Measurements from ENCODE around the gene FLNC. TPM values are rescaled to one million over a fixed set of nuclear protein-coding genes. Genes with fewer than 3 reads are reported as not detected.
A peak's percentile ranks its signal among the peaks of the same experiment; 100 is the strongest.

Gene FLNC
- total and polyA plus RNA-seq, 2 of the 13 experiments (the other 11 are each of a cell fraction or from before 2014, with no cell fraction given): 0.02 TPM; not detected in 1

DNA sequence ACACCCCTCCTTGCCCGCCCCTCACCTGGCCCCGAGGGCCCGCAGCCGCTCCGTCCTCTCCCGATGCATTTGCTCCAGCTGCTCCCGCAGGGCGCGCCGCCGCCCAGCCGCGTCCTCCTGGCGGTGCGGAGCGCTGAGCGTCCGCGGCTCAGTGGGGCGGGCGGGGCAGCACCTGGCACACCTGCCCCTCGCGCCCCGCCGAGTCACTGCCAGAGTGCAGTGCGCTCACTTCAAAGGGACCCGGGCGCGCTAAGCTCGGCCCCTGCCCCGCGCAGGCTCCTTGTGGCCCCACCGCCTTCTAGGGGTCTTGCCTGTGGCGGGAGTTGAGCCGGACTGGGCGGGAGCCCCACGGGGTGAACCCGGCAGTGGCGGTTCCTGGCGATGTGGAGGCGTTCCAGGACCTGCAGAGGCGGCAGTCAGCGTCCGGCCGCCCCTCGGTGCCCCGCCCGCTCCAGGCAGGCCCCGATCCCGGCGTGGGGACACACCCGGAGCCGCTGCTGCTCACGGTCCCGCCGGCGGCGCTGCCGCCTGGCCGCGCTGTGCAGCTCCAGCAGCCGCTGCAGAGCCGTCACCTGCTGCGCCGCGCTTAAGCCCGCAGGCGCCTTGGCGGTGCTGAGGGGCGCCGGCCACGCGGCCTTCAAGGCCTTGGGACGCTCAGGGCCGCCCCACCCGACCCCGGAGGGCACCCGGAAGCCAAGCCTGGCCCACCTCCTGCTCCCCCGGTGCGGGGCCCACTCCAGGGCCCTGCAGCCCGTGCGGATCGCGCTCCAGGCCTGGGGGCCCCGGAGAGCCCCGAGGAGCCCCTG, 39.1 kb downstream of the FLNC start (continued):
- TF ChIP-seq, protein P1, sequence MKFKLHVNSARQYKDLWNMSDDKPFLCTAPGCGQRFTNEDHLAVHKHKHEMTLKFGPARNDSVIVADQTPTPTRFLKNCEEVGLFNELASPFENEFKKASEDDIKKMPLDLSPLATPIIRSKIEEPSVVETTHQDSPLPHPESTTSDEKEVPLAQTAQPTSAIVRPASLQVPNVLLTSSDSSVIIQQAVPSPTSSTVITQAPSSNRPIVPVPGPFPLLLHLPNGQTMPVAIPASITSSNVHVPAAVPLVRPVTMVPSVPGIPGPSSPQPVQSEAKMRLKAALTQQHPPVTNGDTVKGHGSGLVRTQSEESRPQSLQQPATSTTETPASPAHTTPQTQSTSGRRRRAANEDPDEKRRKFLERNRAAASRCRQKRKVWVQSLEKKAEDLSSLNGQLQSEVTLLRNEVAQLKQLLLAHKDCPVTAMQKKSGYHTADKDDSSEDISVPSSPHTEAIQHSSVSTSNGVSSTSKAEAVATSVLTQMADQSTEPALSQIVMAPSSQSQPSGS (CRISPR knock-in tag; IDR thresholded peaks at IDR 0.05): no peak
- no peak for TF ChIP-seq XBP1 (CRISPR knock-in tag; IDR thresholded peaks at IDR 0.05)
- no peak for TF ChIP-seq ZNF335 (CRISPR knock-in tag; IDR thresholded peaks at IDR 0.05)
- no peak for TF ChIP-seq ZMAT3 (CRISPR knock-in tag; conservative IDR thresholded peaks at IDR 0.05)
- TF ChIP-seq ZNF546 (CRISPR knock-in tag; conservative IDR thresholded peaks at IDR 0.05): 0 out of 2 replicates have a peak, but pooled peaks have one; percentile 35
- no peak for TF ChIP-seq FOXJ3 (CRISPR knock-in tag; IDR thresholded peaks at IDR 0.05; ENCODE audit: borderline replicate concordance)
- TF ChIP-seq, protein P2, sequence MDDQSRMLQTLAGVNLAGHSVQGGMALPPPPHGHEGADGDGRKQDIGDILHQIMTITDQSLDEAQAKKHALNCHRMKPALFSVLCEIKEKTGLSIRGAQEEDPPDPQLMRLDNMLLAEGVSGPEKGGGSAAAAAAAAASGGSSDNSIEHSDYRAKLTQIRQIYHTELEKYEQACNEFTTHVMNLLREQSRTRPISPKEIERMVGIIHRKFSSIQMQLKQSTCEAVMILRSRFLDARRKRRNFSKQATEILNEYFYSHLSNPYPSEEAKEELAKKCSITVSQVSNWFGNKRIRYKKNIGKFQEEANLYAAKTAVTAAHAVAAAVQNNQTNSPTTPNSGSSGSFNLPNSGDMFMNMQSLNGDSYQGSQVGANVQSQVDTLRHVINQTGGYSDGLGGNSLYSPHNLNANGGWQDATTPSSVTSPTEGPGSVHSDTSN (CRISPR knock-in tag; IDR thresholded peaks at IDR 0.05; ENCODE audit: borderline replicate concordance): no peak
- TF ChIP-seq ZNF431 (CRISPR knock-in tag; IDR thresholded peaks at IDR 0.05; ENCODE audit: borderline replicate concordance, low read depth): no peak
- TF ChIP-seq ZNF230 (CRISPR knock-in tag; IDR thresholded peaks at IDR 0.05): peak; percentile 61; the same call in 1 of the 2 replicates
- TF ChIP-seq ZNF557 (CRISPR knock-in tag; IDR thresholded peaks at IDR 0.05): no peak
- no peak for TF ChIP-seq KLF16 (CRISPR knock-in tag; IDR thresholded peaks at IDR 0.05)
- TF ChIP-seq, protein P3, sequence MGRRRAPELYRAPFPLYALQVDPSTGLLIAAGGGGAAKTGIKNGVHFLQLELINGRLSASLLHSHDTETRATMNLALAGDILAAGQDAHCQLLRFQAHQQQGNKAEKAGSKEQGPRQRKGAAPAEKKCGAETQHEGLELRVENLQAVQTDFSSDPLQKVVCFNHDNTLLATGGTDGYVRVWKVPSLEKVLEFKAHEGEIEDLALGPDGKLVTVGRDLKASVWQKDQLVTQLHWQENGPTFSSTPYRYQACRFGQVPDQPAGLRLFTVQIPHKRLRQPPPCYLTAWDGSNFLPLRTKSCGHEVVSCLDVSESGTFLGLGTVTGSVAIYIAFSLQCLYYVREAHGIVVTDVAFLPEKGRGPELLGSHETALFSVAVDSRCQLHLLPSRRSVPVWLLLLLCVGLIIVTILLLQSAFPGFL (CRISPR knock-in tag; IDR thresholded peaks at IDR 0.05): 0 out of 2 replicates have a peak, but pooled peaks have one; percentile 60
- TF ChIP-seq, protein P4, sequence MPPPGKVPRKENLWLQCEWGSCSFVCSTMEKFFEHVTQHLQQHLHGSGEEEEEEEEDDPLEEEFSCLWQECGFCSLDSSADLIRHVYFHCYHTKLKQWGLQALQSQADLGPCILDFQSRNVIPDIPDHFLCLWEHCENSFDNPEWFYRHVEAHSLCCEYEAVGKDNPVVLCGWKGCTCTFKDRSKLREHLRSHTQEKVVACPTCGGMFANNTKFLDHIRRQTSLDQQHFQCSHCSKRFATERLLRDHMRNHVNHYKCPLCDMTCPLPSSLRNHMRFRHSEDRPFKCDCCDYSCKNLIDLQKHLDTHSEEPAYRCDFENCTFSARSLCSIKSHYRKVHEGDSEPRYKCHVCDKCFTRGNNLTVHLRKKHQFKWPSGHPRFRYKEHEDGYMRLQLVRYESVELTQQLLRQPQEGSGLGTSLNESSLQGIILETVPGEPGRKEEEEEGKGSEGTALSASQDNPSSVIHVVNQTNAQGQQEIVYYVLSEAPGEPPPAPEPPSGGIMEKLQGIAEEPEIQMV (CRISPR knock-in tag; IDR thresholded peaks at IDR 0.05; ENCODE audit: low read depth): peak; percentile 86
- TF ChIP-seq, protein P5, sequence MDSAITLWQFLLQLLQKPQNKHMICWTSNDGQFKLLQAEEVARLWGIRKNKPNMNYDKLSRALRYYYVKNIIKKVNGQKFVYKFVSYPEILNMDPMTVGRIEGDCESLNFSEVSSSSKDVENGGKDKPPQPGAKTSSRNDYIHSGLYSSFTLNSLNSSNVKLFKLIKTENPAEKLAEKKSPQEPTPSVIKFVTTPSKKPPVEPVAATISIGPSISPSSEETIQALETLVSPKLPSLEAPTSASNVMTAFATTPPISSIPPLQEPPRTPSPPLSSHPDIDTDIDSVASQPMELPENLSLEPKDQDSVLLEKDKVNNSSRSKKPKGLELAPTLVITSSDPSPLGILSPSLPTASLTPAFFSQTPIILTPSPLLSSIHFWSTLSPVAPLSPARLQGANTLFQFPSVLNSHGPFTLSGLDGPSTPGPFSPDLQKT (CRISPR knock-in tag; IDR thresholded peaks at IDR 0.05; ENCODE audit: borderline replicate concordance): no peak
- TF ChIP-seq HOXA7 (CRISPR knock-in tag; IDR thresholded peaks at IDR 0.05): no peak
- TF ChIP-seq MEF2D (CRISPR knock-in tag; IDR thresholded peaks at IDR 0.05): no peak
- no peak for TF ChIP-seq MEIS2 (CRISPR knock-in tag; IDR thresholded peaks at IDR 0.05)
- no peak for TF ChIP-seq ZNF33B (CRISPR knock-in tag; IDR thresholded peaks at IDR 0.05)
- no peak for TF ChIP-seq ZNF510 (CRISPR knock-in tag; IDR thresholded peaks at IDR 0.05; ENCODE audit: low read depth)
- TF ChIP-seq ZNF225 (CRISPR knock-in tag; IDR thresholded peaks at IDR 0.05): no peak; the same call in 1 of the 2 replicates
- no peak for TF ChIP-seq ZNF367 (CRISPR knock-in tag; IDR thresholded peaks at IDR 0.05; ENCODE audit: borderline replicate concordance)
